Brain microvascular endothelial cell (primary cell): ENCODE measurements around the gene PHLDB2.

Experiments
- DNase-seq: peaks from one replicate; pipeline ENCODE4 v3.0.0-alpha.2; 2020
- H3K27ac ChIP-seq: fragments of 250-450 bp; sonication (Bioruptor Pico); 2 replicates; pipeline ENCODE4 v1.5.1; 2020; ENCODE audit warnings: mild to moderate bottlenecking, moderate library complexity
- H3K27me3 ChIP-seq: fragments of 250-450 bp; sonication (Bioruptor Pico); replicated peaks from 2 replicates; pipeline ENCODE4 v1.5.1; 2020; ENCODE audit warnings: mild to moderate bottlenecking
- H3K36me3 ChIP-seq: fragments of 250-450 bp; sonication (Bioruptor Pico); replicated peaks from 2 replicates; pipeline ENCODE4 v1.5.1; 2020; ENCODE audit warnings: mild to moderate bottlenecking
- H3K4me3 ChIP-seq: 2 replicates; pipeline ENCODE4 v1.5.1; 2011; ENCODE audit warnings: low read depth, mild to moderate bottlenecking, control low read depth, low read length, moderate library complexity
- CTCF ChIP-seq: IDR thresholded peaks from 2 replicates; pipeline ENCODE4 v1.5.1; 2011; ENCODE audit warnings: low read depth, mild to moderate bottlenecking, moderate library complexity, low read length, control low read depth, inconsistent platforms; ENCODE audit errors: missing control alignments
- in situ Hi-C: cut with HindIII; loops from 2 replicates; pipeline ENCODE4 v1.10.0; 2017; ENCODE audit warnings: low sequenced_read_pairs, low pct_ligation_motif_present

Gene PHLDB2

GRCh38 chr3:111871809-111872623 is 13.0 kb downstream of the PHLDB2 start:
- DNase-seq = no peak
- Histone ChIP-seq H3K27me3 (no peaks in the 10 kb centered on the region), H3K4me3 (no peak overlapping the region), H3K36me3 (peaks cover 10% of the 10 kb centered on the region), H3K27ac (no peak overlapping the region)
- TF ChIP-seq CTCF = no peak
- in situ Hi-C loops = no loop called here

- in situ Hi-C loops = no loop called here
- H3K36me3 ChIP-seq = peaks cover 10% of the 10 kb centered on the region
- H3K4me3 ChIP-seq = no peak overlapping the region
- H3K27ac ChIP-seq = no peak overlapping the region
- TF ChIP-seq CTCF = no peak
- DNase-seq = no peak
- H3K27me3 ChIP-seq = no peaks in the 10 kb centered on the region
Observed at GRCh38 chr3:111872979-111873378, 13.9 kb downstream of the PHLDB2 start.

GRCh38 chr3:111874177-111874820 is 15.2 kb downstream of the PHLDB2 start:
- in situ Hi-C loops = no loop called here
- H3K27ac ChIP-seq = peak overlapping the region; percentile 73
- H3K27me3 ChIP-seq = no peaks in the 10 kb centered on the region
- peaks cover 10% of the 10 kb centered on the region for H3K36me3 ChIP-seq
- no peak for TF ChIP-seq CTCF
- DNase-seq = peak; percentile 86
- no peak overlapping the region for H3K4me3 ChIP-seq

GRCh38 chr3:111881480-111881879 is 22.4 kb downstream of the PHLDB2 start:
- Histone ChIP-seq H3K27ac (no peak overlapping the region), H3K4me3 (no peak overlapping the region), H3K36me3 (peaks cover 12% of the 10 kb centered on the region), H3K27me3 (no peaks in the 10 kb centered on the region)
- in situ Hi-C loops = no loop called here
- DNase-seq = no peak
- TF ChIP-seq CTCF = no peak

- Histone ChIP-seq H3K27me3 (no peaks in the 10 kb centered on the region), H3K27ac (no peak overlapping the region), H3K36me3 (peaks cover 12% of the 10 kb centered on the region), H3K4me3 (no peak overlapping the region)
- TF ChIP-seq CTCF = no peak
- DNase-seq = no peak
- in situ Hi-C loops = no loop called here
Observed at GRCh38 chr3:111882194-111882593, 23.1 kb downstream of the PHLDB2 start.
